ENCODE results near the gene C2orf80. TPM values are rescaled to one million over a fixed set of nuclear protein-coding genes. Genes with fewer than 3 reads are reported as not detected.
"Not testable (repeated sequence)": the region's sequence is repeated elsewhere in the genome, so short reads cannot be mapped to it uniquely, and the experiment has no call there.

The C2orf80 gene
- total RNA-seq, 1 donor from 2014 or later, result not detected

- intact Hi-C loops (cut with micrococcal nuclease), result no loop called here
- H3K9me3 ChIP-seq (replicated peaks), result no peaks in the 10 kb centered on the region
- no peaks in the 10 kb centered on the region for H3K4me1 ChIP-seq
- DNase-seq, result no peak
- H3K4me3 ChIP-seq, result no peak overlapping the region
- H3K27ac ChIP-seq (replicated peaks), result no peak overlapping the region
- H3K27me3 ChIP-seq (ENCODE audit: low read depth), result no peaks in the 10 kb centered on the region
- no peak for TF ChIP-seq CTCF (IDR thresholded peaks at IDR 0.05; ENCODE audit: borderline replicate concordance)
- no peaks in the 10 kb centered on the region for H3K36me3 ChIP-seq
Observed at GRCh38 chr2:208224802-208225201, 35.0 kb upstream of the C2orf80 start.

- Histone ChIP-seq H3K9me3 (replicated peaks) (no peaks in the 10 kb centered on the region), H3K4me1 (no peaks in the 10 kb centered on the region), H3K27me3 (ENCODE audit: low read depth) (no peaks in the 10 kb centered on the region), H3K36me3 (no peaks in the 10 kb centered on the region), H3K27ac (replicated peaks) (no peak overlapping the region), H3K4me3 (no peak overlapping the region)
- intact Hi-C loops (cut with micrococcal nuclease), result no loop called here
- TF ChIP-seq CTCF (IDR thresholded peaks at IDR 0.05; ENCODE audit: borderline replicate concordance), result no peak
- DNase-seq, result no peak
Observed at GRCh38 chr2:208222351-208222750, 32.5 kb upstream of the C2orf80 start.

GRCh38 chr2:208221873-208222272 lies 32.0 kb upstream of the C2orf80 start:
- not testable (repeated sequence) for H3K4me1 ChIP-seq

GRCh38 chr2:208210688-208211451 lies 21.0 kb upstream of the C2orf80 start:
- no peak for DNase-seq
- H3K4me3 ChIP-seq, result no peak overlapping the region
- no peak for TF ChIP-seq CTCF (IDR thresholded peaks at IDR 0.05; ENCODE audit: borderline replicate concordance)
- intact Hi-C loops (cut with micrococcal nuclease), result no loop called here
- H3K9me3 ChIP-seq (replicated peaks), result no peaks in the 10 kb centered on the region
- peaks cover 2% of the 10 kb centered on the region for H3K27me3 ChIP-seq (ENCODE audit: low read depth)
- H3K4me1 ChIP-seq, result no peaks in the 10 kb centered on the region
- H3K27ac ChIP-seq (replicated peaks), result no peak overlapping the region
- no peaks in the 10 kb centered on the region for H3K36me3 ChIP-seq

More at GRCh38 chr2:208221873-208222272, 32.0 kb upstream of the C2orf80 start:
- H3K36me3 ChIP-seq; H3K9me3 ChIP-seq (replicated peaks); DNase-seq; intact Hi-C loops (cut with micrococcal nuclease); H3K27ac ChIP-seq (replicated peaks); H3K4me3 ChIP-seq; H3K27me3 ChIP-seq (ENCODE audit: low read depth): not testable (repeated sequence)

GRCh38 chr2:208208335-208209085 lies 18.7 kb upstream of the C2orf80 start:
- no peak overlapping the region for H3K27ac ChIP-seq (replicated peaks)
- no peaks in the 10 kb centered on the region for H3K4me1 ChIP-seq
- H3K36me3 ChIP-seq, result no peaks in the 10 kb centered on the region
- no peak for TF ChIP-seq CTCF (IDR thresholded peaks at IDR 0.05; ENCODE audit: borderline replicate concordance)
- intact Hi-C loops (cut with micrococcal nuclease), result no loop called here
- no peak overlapping the region for H3K4me3 ChIP-seq
- no peak for DNase-seq
- no peaks in the 10 kb centered on the region for H3K9me3 ChIP-seq (replicated peaks)
- H3K27me3 ChIP-seq (ENCODE audit: low read depth), result peaks cover 2% of the 10 kb centered on the region

- H3K4me1 ChIP-seq, result no peaks in the 10 kb centered on the region
- peaks cover 2% of the 10 kb centered on the region for H3K27me3 ChIP-seq (ENCODE audit: low read depth)
- no peak overlapping the region for H3K4me3 ChIP-seq
- H3K36me3 ChIP-seq, result no peaks in the 10 kb centered on the region
- intact Hi-C loops (cut with micrococcal nuclease), result no loop called here
- DNase-seq, result no peak
- H3K9me3 ChIP-seq (replicated peaks), result no peaks in the 10 kb centered on the region
- TF ChIP-seq CTCF (IDR thresholded peaks at IDR 0.05; ENCODE audit: borderline replicate concordance), result no peak
- H3K27ac ChIP-seq (replicated peaks), result no peak overlapping the region
Observed at GRCh38 chr2:208207769-208208168, 17.9 kb upstream of the C2orf80 start.

All from left ventricle myocardium inferior (tissue), 1 donor.